HG03280 (cell line): ENCODE measurements around the gene TGFA.

ENCODE experiments used
- ATAC-seq: cut with Tn5 transposase; IDR thresholded peaks from one replicate; pipeline ENCODE4 v1.9.1; 2021; ENCODE audit warnings: mild to moderate bottlenecking, moderate library complexity; ENCODE audit not compliant: unreplicated experiment

The TGFA gene

GRCh38 chr2:70553334-70553583 lies 367 bp downstream of the TGFA start:
- peak; percentile 3 for ATAC-seq

- ATAC-seq, result no peak
Observed at GRCh38 chr2:70552501-70553333, 909 bp downstream of the TGFA start.

GRCh38 chr2:70551167-70551566 lies 2.5 kb downstream of the TGFA start:
- no peak for ATAC-seq

GRCh38 chr2:70549962-70550361 lies 3.7 kb downstream of the TGFA start:
- no peak for ATAC-seq

- ATAC-seq, result no peak
Observed at GRCh38 chr2:70549064-70549710, 4.4 kb downstream of the TGFA start.

GRCh38 chr2:70548233-70548632 lies 5.4 kb downstream of the TGFA start:
- ATAC-seq, result no peak

- ATAC-seq, result no peak
Observed at GRCh38 chr2:70546885-70547284, 6.7 kb downstream of the TGFA start.

GRCh38 chr2:70546376-70546775 lies 7.2 kb downstream of the TGFA start:
- ATAC-seq, result no peak

GRCh38 chr2:70541481-70542020 lies 12.1 kb downstream of the TGFA start:
- no peak for ATAC-seq

GRCh38 chr2:70537840-70538239 lies 15.8 kb downstream of the TGFA start:
- no peak for ATAC-seq

GRCh38 chr2:70536517-70537055 lies 17.0 kb downstream of the TGFA start:
- ATAC-seq, result no peak

- ATAC-seq, result no peak
Observed at GRCh38 chr2:70535573-70535972, 18.1 kb downstream of the TGFA start.

GRCh38 chr2:70534183-70534836 lies 19.3 kb downstream of the TGFA start:
- ATAC-seq, result no peak

- no peak for ATAC-seq
Observed at GRCh38 chr2:70532244-70532935, 21.2 kb downstream of the TGFA start.

GRCh38 chr2:70531419-70532086 lies 22.1 kb downstream of the TGFA start:
- no peak for ATAC-seq

GRCh38 chr2:70529610-70530009 lies 24.0 kb downstream of the TGFA start:
- ATAC-seq, result no peak

- no peak for ATAC-seq
Observed at GRCh38 chr2:70528929-70529328, 24.7 kb downstream of the TGFA start.

GRCh38 chr2:70528276-70528675 lies 25.4 kb downstream of the TGFA start:
- ATAC-seq, result no peak

- ATAC-seq, result no peak
Observed at GRCh38 chr2:70527447-70528080, 26.1 kb downstream of the TGFA start.

- ATAC-seq, result no peak
Observed at GRCh38 chr2:70526126-70526525, 27.5 kb downstream of the TGFA start.
